Neural progenitor cell (in vitro differentiated cells): Measurements from ENCODE around the gene TOR1B.

Experiments
- CTCF ChIP-seq: fragments of 200-600 bp; sonication (generic); IDR thresholded peaks from 2 replicates; pipeline ENCODE4 v1.5.1; 2017; ENCODE audit warnings: antibody characterized with exemption, mild to moderate bottlenecking
- EZH2 ChIP-seq: fragments of 200-600 bp; sonication (generic); IDR thresholded peaks from 2 replicates; pipeline ENCODE4 v1.6.1; 2017; ENCODE audit warnings: antibody characterized with exemption, mild to moderate bottlenecking, moderate library complexity
- EZH2phosphoT487 ChIP-seq: fragments of 200-600 bp; sonication (generic); IDR thresholded peaks from 2 replicates; pipeline ENCODE4 v1.6.1; 2017; ENCODE audit warnings: antibody characterized with exemption

- no peak for TF ChIP-seq CTCF
- TF ChIP-seq EZH2 = no peak
- TF ChIP-seq EZH2phosphoT487 = no peak
Measured at GRCh38 chr9:129806061-129806460, 3.1 kb downstream of the TOR1B start.
